Measurements from ENCODE around the gene MMP3.

MMP3 gene

GRCh38 chr11:102824556-102824955 is 18.9 kb downstream of the MMP3 start:
- no peak for DNase-seq (ENCODE audit: extremely low read depth, low read depth)
- no peak for TF ChIP-seq CTCF (IDR thresholded peaks at IDR 0.05; ENCODE audit: low read depth, low read length)

- DNase-seq (ENCODE audit: extremely low read depth, low read depth) = no peak
These were observed 23.9 kb downstream of the MMP3 start for GRCh38 chr11:102819491-102819890.

GRCh38 chr11:102813484-102813883 is 29.9 kb downstream of the MMP3 start:
- no peak for TF ChIP-seq CTCF (IDR thresholded peaks at IDR 0.05; ENCODE audit: low read depth, low read length)
- no peak for DNase-seq (ENCODE audit: extremely low read depth, low read depth)

More at GRCh38 chr11:102819491-102819890, 23.9 kb downstream of the MMP3 start:
- no peak for TF ChIP-seq CTCF (IDR thresholded peaks at IDR 0.05; ENCODE audit: low read depth, low read length)

GRCh38 chr11:102812188-102812587 is 31.2 kb downstream of the MMP3 start:
- TF ChIP-seq CTCF (IDR thresholded peaks at IDR 0.05; ENCODE audit: low read depth, low read length) = no peak
- no peak for DNase-seq (ENCODE audit: extremely low read depth, low read depth)

GRCh38 chr11:102810950-102811660 is 32.3 kb downstream of the MMP3 start:
- TF ChIP-seq CTCF (IDR thresholded peaks at IDR 0.05; ENCODE audit: low read depth, low read length) = peak; percentile 62
- no peak for DNase-seq (ENCODE audit: extremely low read depth, low read depth)

- DNase-seq (ENCODE audit: extremely low read depth, low read depth) = no peak
- no peak for TF ChIP-seq CTCF (IDR thresholded peaks at IDR 0.05; ENCODE audit: low read depth, low read length)
These were observed 33.4 kb downstream of the MMP3 start for GRCh38 chr11:102809971-102810370.

GRCh38 chr11:102807921-102808320 is 35.5 kb downstream of the MMP3 start:
- TF ChIP-seq CTCF (IDR thresholded peaks at IDR 0.05; ENCODE audit: low read depth, low read length) = no peak; the same call in none of the 2 replicates
- DNase-seq (ENCODE audit: extremely low read depth, low read depth) = no peak

Measured in AG09319 (cell line).